GM15510 (cell line): Measurements from ENCODE around the gene NPEPL1.

Experiments used
- POLR2A ChIP-seq: IDR thresholded peaks from 3 replicates; pipeline ENCODE4 v1.6.1; 2011; ENCODE audit warnings: borderline replicate concordance; ENCODE audit not compliant: insufficient read length; ENCODE audit errors: extremely low read depth

The NPEPL1 gene

GRCh38 chr20:58691773-58692578 lies 624 bp upstream of the NPEPL1 start:
- no peak for TF ChIP-seq POLR2A

- TF ChIP-seq POLR2A: no peak
These were observed 816 bp downstream of the NPEPL1 start for GRCh38 chr20:58693226-58694006.

GRCh38 chr20:58694241-58695083 lies 1.9 kb downstream of the NPEPL1 start:
- TF ChIP-seq POLR2A: no peak

GRCh38 chr20:58695084-58695722 lies 2.6 kb downstream of the NPEPL1 start:
- no peak for TF ChIP-seq POLR2A

GRCh38 chr20:58695895-58696375 lies 3.3 kb downstream of the NPEPL1 start:
- TF ChIP-seq POLR2A: no peak

GRCh38 chr20:58696411-58696961 lies 3.9 kb downstream of the NPEPL1 start:
- TF ChIP-seq POLR2A: no peak

GRCh38 chr20:58697201-58697866 lies 4.7 kb downstream of the NPEPL1 start:
- TF ChIP-seq POLR2A: no peak

GRCh38 chr20:58697867-58698703 lies 5.5 kb downstream of the NPEPL1 start:
- TF ChIP-seq POLR2A: no peak

- TF ChIP-seq POLR2A: no peak
These were observed 6.4 kb downstream of the NPEPL1 start for GRCh38 chr20:58698741-58699622.

GRCh38 chr20:58699623-58700107 lies 7.1 kb downstream of the NPEPL1 start:
- no peak for TF ChIP-seq POLR2A

GRCh38 chr20:58700121-58700821 lies 7.7 kb downstream of the NPEPL1 start:
- TF ChIP-seq POLR2A: no peak
